SU-DHL-6 (cell line): ENCODE results near the gene PER2.

Experiments used
- H2AFZ ChIP-seq: fragments of 200-600 bp; sonication (generic); 2 replicates; pipeline ENCODE4 v1.6.1; 2014; ENCODE audit warnings: low read depth, mild to moderate bottlenecking, moderate library complexity, mixed read lengths, antibody characterized with exemption, low read length; ENCODE audit not compliant: severe bottlenecking
- H3F3A ChIP-seq: fragments of 200-600 bp; shearing (Covaris generic); 2 replicates; pipeline ENCODE4 v1.6.0; 2016; ENCODE audit warnings: antibody characterized with exemption, mild to moderate bottlenecking; ENCODE audit not compliant: insufficient read depth
- H3K27ac ChIP-seq: fragments of 200-600 bp; sonication (generic); 2 replicates; pipeline ENCODE4 v1.5.1; 2016; ENCODE audit warnings: low read depth, mild to moderate bottlenecking, low read length, moderate library complexity, mixed read lengths
- H3K27me3 ChIP-seq: fragments of 200-600 bp; sonication (generic), shearing (Covaris generic); 2 replicates; pipeline ENCODE4 v1.6.0; 2014; ENCODE audit warnings: mild to moderate bottlenecking, low read length
- H3K36me3 ChIP-seq: fragments of 200-600 bp; sonication (generic); 2 replicates; pipeline ENCODE4 v1.6.1; 2014; ENCODE audit warnings: mild to moderate bottlenecking, low read length, mixed read lengths
- H3K4me2 ChIP-seq: fragments of 300-600, 200-600 bp; shearing (Covaris generic), sonication (generic); 2 replicates; pipeline ENCODE4 v1.6.0; 2014; ENCODE audit warnings: low read length, low read depth, mild to moderate bottlenecking; ENCODE audit not compliant: poor library complexity, severe bottlenecking
- H3K4me3 ChIP-seq: fragments of 200-600 bp; sonication (generic); 2 replicates; pipeline ENCODE4 v1.5.1; 2014; ENCODE audit warnings: antibody characterized with exemption, low read length, mild to moderate bottlenecking, mixed read lengths; ENCODE audit not compliant: insufficient read depth, poor library complexity, severe bottlenecking
- H3K79me2 ChIP-seq: fragments of 200-600 bp; sonication (generic); 2 replicates; pipeline ENCODE4 v1.6.1; 2014; ENCODE audit warnings: mild to moderate bottlenecking, low read length, moderate library complexity; ENCODE audit not compliant: insufficient read depth
- H3K9ac ChIP-seq: fragments of 200-600 bp; sonication (generic); 2 replicates; pipeline ENCODE4 v1.7.0; 2014; ENCODE audit warnings: mild to moderate bottlenecking, low read length
- H3K9me2 ChIP-seq: fragments of 200-600 bp; sonication (generic); replicated peaks from 2 replicates; pipeline ENCODE4 v1.6.1; 2014; ENCODE audit warnings: low read length; ENCODE audit not compliant: insufficient read depth
- H3K9me3 ChIP-seq: fragments of 200-600 bp; sonication (generic); 2 replicates; pipeline ENCODE4 v1.6.1; 2014; ENCODE audit warnings: low read length, mixed read lengths; ENCODE audit not compliant: insufficient read depth
- H4K20me1 ChIP-seq: fragments of 200-600 bp; sonication (generic); 2 replicates; pipeline ENCODE4 v1.6.1; 2014; ENCODE audit warnings: low read depth, mild to moderate bottlenecking, antibody characterized with exemption, low read length, moderate library complexity, mixed read lengths
- CTCF ChIP-seq: fragments of 200-600 bp; sonication (generic); IDR thresholded peaks from one replicate; pipeline ENCODE4 v1.5.1; 2017; ENCODE audit warnings: antibody characterized with exemption, mild to moderate bottlenecking, low read length, moderate library complexity; ENCODE audit not compliant: insufficient read depth, poor library complexity, severe bottlenecking
- EZH2phosphoT487 ChIP-seq: fragments of 200-600 bp; sonication (generic), shearing (Covaris generic); conservative IDR thresholded peaks from 2 replicates; pipeline ENCODE4 v1.6.1; 2018; ENCODE audit warnings: mild to moderate bottlenecking, antibody characterized with exemption, low read length, moderate library complexity, mixed read lengths

Gene PER2

GRCh38 chr2:238255151-238255551 lies 33.3 kb downstream of the PER2 start:
- Histone ChIP-seq H3K27ac (no peak overlapping the region), H3F3A (no peaks in the 10 kb centered on the region), H3K36me3 (peaks cover 17% of the 10 kb centered on the region; the same call in 1 of the 2 replicates), H3K9ac (no peak overlapping the region), H3K9me2 (no peaks in the 10 kb centered on the region), H3K4me3 (no peak overlapping the region), H4K20me1 (no peaks in the 10 kb centered on the region), H3K9me3 (no peaks in the 10 kb centered on the region), H3K4me2 (no peak overlapping the region), H2AFZ (no peak overlapping the region), H3K79me2 (no peaks in the 10 kb centered on the region), H3K27me3 (no peaks in the 10 kb centered on the region)
- TF ChIP-seq CTCF (no peak), EZH2phosphoT487 (no peak)

DNA sequence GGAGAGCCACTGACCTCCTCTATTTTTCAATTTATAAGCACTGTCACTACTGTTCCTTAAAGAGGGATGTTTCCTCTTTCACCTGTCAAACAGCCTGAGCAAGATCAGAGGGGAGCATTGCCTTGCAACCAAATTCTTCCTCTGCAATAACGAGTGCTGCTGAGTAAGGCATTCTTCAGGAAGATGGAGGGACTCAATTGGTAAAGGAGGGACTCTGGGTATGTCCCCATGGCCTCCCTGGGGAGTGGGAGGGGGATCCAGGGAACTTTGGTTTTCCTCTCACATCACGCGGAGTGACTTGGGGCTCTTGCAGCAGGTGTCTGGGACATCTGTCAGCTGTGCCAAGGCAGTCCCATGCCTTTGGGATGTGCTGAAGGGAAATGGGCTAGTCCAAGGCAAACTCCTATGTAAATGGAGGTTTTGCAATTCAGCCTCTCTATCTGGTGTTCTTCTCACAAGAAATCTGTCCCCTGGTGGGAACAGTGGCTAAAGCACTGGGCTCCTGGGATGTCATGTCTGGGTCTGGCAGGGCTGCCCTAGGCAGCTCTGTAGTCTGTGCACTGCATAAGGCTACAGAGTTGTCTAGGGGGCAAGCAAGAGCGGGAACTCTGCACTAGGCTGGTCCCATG lies 34.2 kb downstream of the PER2 start:
- no peak for TF ChIP-seq EZH2phosphoT487
- TF ChIP-seq CTCF = no peak
- H3K4me2 ChIP-seq = no peak overlapping the region
- H4K20me1 ChIP-seq = no peaks in the 10 kb centered on the region
- no peak overlapping the region for H3K4me3 ChIP-seq
- no peaks in the 10 kb centered on the region for H3K27me3 ChIP-seq
- H3K9me3 ChIP-seq = no peaks in the 10 kb centered on the region
- H2AFZ ChIP-seq = no peak overlapping the region
- H3K36me3 ChIP-seq = peaks cover 14% of the 10 kb centered on the region; the same call in 1 of the 2 replicates
- H3K9me2 ChIP-seq = no peaks in the 10 kb centered on the region
- no peaks in the 10 kb centered on the region for H3K79me2 ChIP-seq
- no peaks in the 10 kb centered on the region for H3F3A ChIP-seq
- H3K9ac ChIP-seq = no peak overlapping the region
- H3K27ac ChIP-seq = no peak overlapping the region

GRCh38 chr2:238252766-238253630 lies 35.4 kb downstream of the PER2 start:
- Histone ChIP-seq H3K79me2 (no peaks in the 10 kb centered on the region), H3K9ac (no peak overlapping the region), H3F3A (no peaks in the 10 kb centered on the region), H2AFZ (no peak overlapping the region), H3K4me3 (no peak overlapping the region), H3K9me2 (no peaks in the 10 kb centered on the region), H3K36me3 (peaks cover 14% of the 10 kb centered on the region; the same call in 1 of the 2 replicates), H3K9me3 (no peaks in the 10 kb centered on the region), H3K27me3 (no peaks in the 10 kb centered on the region), H3K27ac (no peak overlapping the region), H3K4me2 (no peak overlapping the region), H4K20me1 (no peaks in the 10 kb centered on the region)
- TF ChIP-seq CTCF = no peak
- TF ChIP-seq EZH2phosphoT487 = no peak
